ENCODE results near the gene CFAP91. TPM values are rescaled to one million over a fixed set of nuclear protein-coding genes. Genes with fewer than 3 reads are reported as not detected.

The CFAP91 gene
- total RNA-seq, 1 experiment from 2014 or later, result 0.90 TPM

DNA sequence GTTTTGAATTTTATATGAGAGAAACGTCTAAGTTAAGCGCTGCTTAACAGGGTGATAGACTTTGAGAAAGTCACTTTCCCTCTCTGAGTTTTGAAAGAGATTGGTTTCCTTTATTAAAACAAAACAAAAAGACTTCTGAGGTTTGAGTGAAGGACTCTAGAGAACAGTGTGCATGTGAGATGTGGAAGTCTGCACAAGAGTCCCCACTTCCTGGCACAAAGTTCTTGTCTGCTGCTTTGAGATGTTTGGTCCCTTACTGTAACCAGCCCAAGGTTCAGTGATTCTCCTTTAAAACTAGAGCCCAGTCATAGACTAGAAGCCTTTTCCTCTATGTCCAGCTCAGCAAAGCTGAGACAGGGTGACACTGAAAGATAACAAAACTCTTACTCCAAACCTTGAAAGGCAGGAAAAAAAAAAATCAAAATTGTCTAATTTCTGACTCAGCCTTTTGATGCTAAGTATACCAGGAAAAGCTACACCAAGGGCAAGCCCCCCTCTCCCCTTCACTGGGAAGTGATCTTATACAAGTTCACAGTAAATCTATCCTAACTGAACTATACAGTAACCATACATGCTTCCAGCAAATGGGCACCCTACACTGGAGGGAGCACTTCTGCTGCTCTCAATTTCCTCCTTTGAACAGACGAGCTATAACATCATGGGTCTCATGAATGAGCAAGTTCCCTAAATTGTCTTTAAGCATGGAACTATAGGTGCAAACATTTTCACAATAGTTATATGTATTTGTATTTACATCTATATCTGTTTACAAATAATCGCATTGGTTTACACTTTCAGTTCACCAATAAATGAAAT lies 44.7 kb upstream of the CFAP91 start:
- TF ChIP-seq SIN3A (IDR thresholded peaks at IDR 0.05; ENCODE audit: borderline replicate concordance, insufficient read depth, low read depth, low read length), result no peak
- TF ChIP-seq, protein P1, sequence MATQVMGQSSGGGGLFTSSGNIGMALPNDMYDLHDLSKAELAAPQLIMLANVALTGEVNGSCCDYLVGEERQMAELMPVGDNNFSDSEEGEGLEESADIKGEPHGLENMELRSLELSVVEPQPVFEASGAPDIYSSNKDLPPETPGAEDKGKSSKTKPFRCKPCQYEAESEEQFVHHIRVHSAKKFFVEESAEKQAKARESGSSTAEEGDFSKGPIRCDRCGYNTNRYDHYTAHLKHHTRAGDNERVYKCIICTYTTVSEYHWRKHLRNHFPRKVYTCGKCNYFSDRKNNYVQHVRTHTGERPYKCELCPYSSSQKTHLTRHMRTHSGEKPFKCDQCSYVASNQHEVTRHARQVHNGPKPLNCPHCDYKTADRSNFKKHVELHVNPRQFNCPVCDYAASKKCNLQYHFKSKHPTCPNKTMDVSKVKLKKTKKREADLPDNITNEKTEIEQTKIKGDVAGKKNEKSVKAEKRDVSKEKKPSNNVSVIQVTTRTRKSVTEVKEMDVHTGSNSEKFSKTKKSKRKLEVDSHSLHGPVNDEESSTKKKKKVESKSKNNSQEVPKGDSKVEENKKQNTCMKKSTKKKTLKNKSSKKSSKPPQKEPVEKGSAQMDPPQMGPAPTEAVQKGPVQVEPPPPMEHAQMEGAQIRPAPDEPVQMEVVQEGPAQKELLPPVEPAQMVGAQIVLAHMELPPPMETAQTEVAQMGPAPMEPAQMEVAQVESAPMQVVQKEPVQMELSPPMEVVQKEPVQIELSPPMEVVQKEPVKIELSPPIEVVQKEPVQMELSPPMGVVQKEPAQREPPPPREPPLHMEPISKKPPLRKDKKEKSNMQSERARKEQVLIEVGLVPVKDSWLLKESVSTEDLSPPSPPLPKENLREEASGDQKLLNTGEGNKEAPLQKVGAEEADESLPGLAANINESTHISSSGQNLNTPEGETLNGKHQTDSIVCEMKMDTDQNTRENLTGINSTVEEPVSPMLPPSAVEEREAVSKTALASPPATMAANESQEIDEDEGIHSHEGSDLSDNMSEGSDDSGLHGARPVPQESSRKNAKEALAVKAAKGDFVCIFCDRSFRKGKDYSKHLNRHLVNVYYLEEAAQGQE (IDR thresholded peaks at IDR 0.05; ENCODE audit: insufficient read depth in 1 of 2, low read depth in 2 of 2, low read length in 1 of 2), result no peak
- TF ChIP-seq, protein P2, sequence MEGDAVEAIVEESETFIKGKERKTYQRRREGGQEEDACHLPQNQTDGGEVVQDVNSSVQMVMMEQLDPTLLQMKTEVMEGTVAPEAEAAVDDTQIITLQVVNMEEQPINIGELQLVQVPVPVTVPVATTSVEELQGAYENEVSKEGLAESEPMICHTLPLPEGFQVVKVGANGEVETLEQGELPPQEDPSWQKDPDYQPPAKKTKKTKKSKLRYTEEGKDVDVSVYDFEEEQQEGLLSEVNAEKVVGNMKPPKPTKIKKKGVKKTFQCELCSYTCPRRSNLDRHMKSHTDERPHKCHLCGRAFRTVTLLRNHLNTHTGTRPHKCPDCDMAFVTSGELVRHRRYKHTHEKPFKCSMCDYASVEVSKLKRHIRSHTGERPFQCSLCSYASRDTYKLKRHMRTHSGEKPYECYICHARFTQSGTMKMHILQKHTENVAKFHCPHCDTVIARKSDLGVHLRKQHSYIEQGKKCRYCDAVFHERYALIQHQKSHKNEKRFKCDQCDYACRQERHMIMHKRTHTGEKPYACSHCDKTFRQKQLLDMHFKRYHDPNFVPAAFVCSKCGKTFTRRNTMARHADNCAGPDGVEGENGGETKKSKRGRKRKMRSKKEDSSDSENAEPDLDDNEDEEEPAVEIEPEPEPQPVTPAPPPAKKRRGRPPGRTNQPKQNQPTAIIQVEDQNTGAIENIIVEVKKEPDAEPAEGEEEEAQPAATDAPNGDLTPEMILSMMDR (IDR thresholded peaks at IDR 0.05), result no peak
- no peak for TF ChIP-seq POLR2AphosphoS5 (IDR thresholded peaks at IDR 0.05; ENCODE audit: low read depth, low read length)
- no peak for TF ChIP-seq TCF7L2 (IDR thresholded peaks at IDR 0.05; ENCODE audit: low read depth, low read length)
- intact Hi-C loops (cut with micrococcal nuclease; ENCODE audit: unreplicated experiment) (no loop called here), in situ Hi-C loops (cut with HindIII; ENCODE audit: low pct_unique_long_range_greater_than_20kb, low sequenced_read_pairs) (no loop called here)
- ChIA-PET CTCF (no interaction called here), POLR2A (no interaction called here)
- Histone ChIP-seq H3K27ac (ENCODE audit: low read length) (no peak overlapping the region), H3K4me3 (ENCODE audit: low read depth in 2 of 2, low read length in 2 of 2) (no peak overlapping the region), H3K9me3 (ENCODE audit: control insufficient read depth, insufficient read depth, low read depth, low read length) (no peaks in the 10 kb centered on the region), H3K36me3 (ENCODE audit: control insufficient read depth, insufficient read depth, low read length) (no peaks in the 10 kb centered on the region), H3K4me1 (ENCODE audit: control insufficient read depth, insufficient read depth, low read length) (no peaks in the 10 kb centered on the region), H3K27me3 (ENCODE audit: control insufficient read depth, insufficient read depth, low read length) (peaks cover 9% of the 10 kb centered on the region; the same call in 1 of the 2 replicates)
- BruUV-seq (replicated peaks), result no TSS peak
- ATAC-seq (no peak), DNase-seq (ENCODE audit: low read depth, low spot score) (no peak)

DNA sequence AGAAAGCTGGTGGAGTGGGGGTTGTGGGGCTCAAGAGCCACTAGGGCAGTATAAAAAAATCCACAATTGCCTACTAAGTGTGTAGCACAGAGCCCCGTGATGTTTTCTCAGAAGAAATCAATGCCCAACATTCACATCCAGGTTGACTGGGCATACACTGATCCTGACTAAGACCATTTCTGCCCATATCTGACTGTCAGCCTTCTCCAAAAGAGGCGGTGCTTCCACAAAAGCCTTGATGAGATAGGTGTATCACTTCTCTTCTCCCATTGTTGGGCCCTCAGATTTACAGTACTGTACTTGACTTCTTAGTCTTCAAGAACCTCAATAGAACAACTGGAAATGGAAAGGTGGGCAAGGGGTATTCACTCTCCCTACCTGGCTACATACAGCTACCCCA lies 43.8 kb upstream of the CFAP91 start:
- Histone ChIP-seq H3K27ac (ENCODE audit: low read length) (no peak overlapping the region), H3K4me1 (ENCODE audit: control insufficient read depth, insufficient read depth, low read length) (no peaks in the 10 kb centered on the region), H3K4me3 (ENCODE audit: low read depth in 2 of 2, low read length in 2 of 2) (no peak overlapping the region), H3K36me3 (ENCODE audit: control insufficient read depth, insufficient read depth, low read length) (no peaks in the 10 kb centered on the region), H3K9me3 (ENCODE audit: control insufficient read depth, insufficient read depth, low read depth, low read length) (no peaks in the 10 kb centered on the region), H3K27me3 (ENCODE audit: control insufficient read depth, insufficient read depth, low read length) (peaks cover 9% of the 10 kb centered on the region; the same call in 1 of the 2 replicates)
- no peak for DNase-seq (ENCODE audit: low read depth, low spot score)
- in situ Hi-C loops (cut with HindIII; ENCODE audit: low pct_unique_long_range_greater_than_20kb, low sequenced_read_pairs), result no loop called here
- no TSS peak for BruUV-seq (replicated peaks)
- ATAC-seq, result no peak
- ChIA-PET POLR2A (no interaction called here), CTCF (interaction anchor here (0.6 kb wide), 1 partner anchor 160 kb away, joined by 9 read pairs; no protein-coding TSS in a partner anchor)
- TF ChIP-seq SIN3A (IDR thresholded peaks at IDR 0.05; ENCODE audit: borderline replicate concordance, insufficient read depth, low read depth, low read length), result no peak
- TF ChIP-seq, protein P2 (IDR thresholded peaks at IDR 0.05), result no peak
- no peak for TF ChIP-seq POLR2AphosphoS5 (IDR thresholded peaks at IDR 0.05; ENCODE audit: low read depth, low read length)
- TF ChIP-seq TCF7L2 (IDR thresholded peaks at IDR 0.05; ENCODE audit: low read depth, low read length), result no peak
- TF ChIP-seq, protein P1 (IDR thresholded peaks at IDR 0.05; ENCODE audit: insufficient read depth in 1 of 2, low read depth in 2 of 2, low read length in 1 of 2), result no peak
- intact Hi-C loops (cut with micrococcal nuclease; ENCODE audit: unreplicated experiment), result no loop called here
